K562 (cell line): Measurements from ENCODE around the gene AGPAT1. TPM values are rescaled to one million over a fixed set of nuclear protein-coding genes. Genes with fewer than 3 reads are reported as not detected.

ENCODE experiments used
- ATAC-seq: fragments of 200-7000 bp; cut with Tn5 transposase; 3 replicates; pipeline ENCODE4 v1.9.1; 2020; ENCODE audit warnings: moderate library complexity
- BruUV-seq: library from RNA; stranded (reverse); fragments of 400-500 nt; replicated peaks from 2 replicates; lab custom pipeline; 2021; lab: Mats Ljungman, UMichigan
- CTCF ChIA-PET: fragments of 300-600 bp; formaldehyde crosslinking; extraction: SDS; loops from one replicate; lab custom pipeline; 2021; ENCODE audit warnings: low intra/inter-chr PET ratio; lab: Yijun Ruan, JAX
- POLR2A ChIA-PET: fragments of 300-600, 350-650 bp; sonication (Branson Sonifier 250); formaldehyde crosslinking; extraction: SDS; loops from one replicate; lab custom pipeline; 2021; ENCODE audit warnings: antibody characterized with exemption, inconsistent platforms; lab: Yijun Ruan, JAX
- DNase-seq, 4 experiments: peaks; one replicate each; pipeline versions ENCODE4 v3.0.0 to v3.0.0-alpha.2; 2011 to 2018; ENCODE audit warnings: low spot score in 3 of 4, mixed read lengths in 3 of 4; ENCODE audit errors: extremely low read depth in 1 of 4
- FAIRE-seq: peaks from 2 replicates; lab custom pipeline; 2011; peaks lifted over from hg19 to GRCh38; lab: Jason Lieb, UNC
- H2AFZ ChIP-seq: 2 replicates; pipeline ENCODE4 v1.6.0; 2011; ENCODE audit warnings: low read depth, low read length, control low read depth, inconsistent platforms
- H3K27ac ChIP-seq: fragments of 200-600 bp; 3 replicates; pipeline ENCODE4 v1.8.0; 2011; ENCODE audit warnings: low read depth, mild to moderate bottlenecking, control low read depth, inconsistent platforms, low read length, moderate library complexity, mixed read lengths; ENCODE audit errors: extremely low read depth
- H3K27me3 ChIP-seq, 2 experiments: fragments of 300-600 bp in 1 of 2; 2 replicates in 1 of 2; 3 replicates in 1 of 2; pipeline versions ENCODE4 v1.6.0 to v1.8.0; 2011; ENCODE audit warnings: inconsistent platforms in 2 of 2, low read length in 2 of 2, mild to moderate bottlenecking in 1 of 2, mixed read lengths in 1 of 2, moderate library complexity in 1 of 2; ENCODE audit not compliant: control insufficient read depth in 2 of 2, insufficient read depth in 2 of 2
- H3K36me3 ChIP-seq: fragments of 300-600 bp; 3 replicates; pipeline ENCODE4 v1.8.0; 2011; ENCODE audit warnings: mild to moderate bottlenecking, low read length, inconsistent platforms; ENCODE audit not compliant: control insufficient read depth, insufficient read depth
- H3K4me1 ChIP-seq, 2 experiments: fragments of 200-600 bp in 1 of 2; replicated peaks in 1 of 2; 2 replicates in 1 of 2; 3 replicates in 1 of 2; pipeline versions ENCODE4 v1.5.1 to v1.8.0; 2011; ENCODE audit warnings: inconsistent platforms in 2 of 2, low read length in 2 of 2, mild to moderate bottlenecking in 1 of 2, mixed read lengths in 1 of 2, moderate library complexity in 1 of 2; ENCODE audit not compliant: control insufficient read depth in 2 of 2, insufficient read depth in 2 of 2
- H3K4me2 ChIP-seq: 2 replicates; pipeline ENCODE4 v1.6.1; 2011; ENCODE audit warnings: low read length, control low read depth, inconsistent platforms, mixed read lengths; ENCODE audit not compliant: insufficient read depth
- H3K4me3 ChIP-seq: fragments of 200-600 bp; sonication (generic), shearing (Covaris generic); 2 replicates; pipeline ENCODE4 v1.5.1; 2016; ENCODE audit warnings: control low read depth, inconsistent platforms
- H3K79me2 ChIP-seq: fragments of 200-600 bp; 3 replicates; pipeline ENCODE4 v1.8.0; 2011; ENCODE audit warnings: low read length, inconsistent platforms; ENCODE audit not compliant: control insufficient read depth, insufficient read depth
- H3K9ac ChIP-seq, 2 experiments: 2 replicates each; pipeline versions ENCODE4 v1.6.0 to v1.6.1; 2011; ENCODE audit warnings: low read depth in 2 of 2, low read length in 2 of 2, control low read depth in 1 of 2, inconsistent platforms in 1 of 2, mild to moderate bottlenecking in 1 of 2, mixed read lengths in 1 of 2; ENCODE audit not compliant: insufficient read depth in 1 of 2
- H3K9me1 ChIP-seq: one replicate; pipeline ENCODE4 v1.6.0; 2011; ENCODE audit warnings: inconsistent platforms, mild to moderate bottlenecking, low read length, moderate library complexity; ENCODE audit not compliant: control insufficient read depth, insufficient read depth
- H3K9me3 ChIP-seq: replicated peaks from 2 replicates; pipeline ENCODE4 v1.5.1; 2011; ENCODE audit warnings: low read depth, low read length, inconsistent platforms; ENCODE audit not compliant: control insufficient read depth, insufficient read depth
- H4K20me1 ChIP-seq: replicated peaks from 2 replicates; pipeline ENCODE4 v1.6.1; 2011; ENCODE audit warnings: low read length, inconsistent platforms, mixed read lengths; ENCODE audit not compliant: control insufficient read depth, insufficient read depth
- BRF1 ChIP-seq: IDR thresholded peaks from 3 replicates; pipeline ENCODE4 v1.6.1; 2011; ENCODE audit warnings: borderline replicate concordance, mild to moderate bottlenecking; ENCODE audit not compliant: insufficient read length; ENCODE audit errors: extremely low read depth
- BRF2 ChIP-seq: IDR thresholded peaks from 3 replicates; pipeline ENCODE4 v1.6.1; 2011; ENCODE audit warnings: borderline replicate concordance, mild to moderate bottlenecking; ENCODE audit not compliant: insufficient read length, insufficient read depth
- CBX8 ChIP-seq: fragments of 200-600 bp; sonication (generic); IDR thresholded peaks from 2 replicates; pipeline ENCODE4 v1.6.1; 2012; ENCODE audit warnings: borderline replicate concordance, mixed run types, low read depth, mild to moderate bottlenecking, moderate library complexity, mixed read lengths, low read length, control low read depth, inconsistent platforms; ENCODE audit not compliant: poor library complexity, severe bottlenecking; ENCODE audit errors: extremely low read depth
- MAFF ChIP-seq: IDR thresholded peaks from 2 replicates; pipeline ENCODE4 v1.6.1; 2012; ENCODE audit warnings: low read length, improper control_type of control experiment
- SPI1 ChIP-seq: IDR thresholded peaks from 2 replicates; pipeline ENCODE4 v1.6.1; 2011; ENCODE audit warnings: low read depth, low read length, control low read depth, borderline replicate concordance
- ZC3H8 ChIP-seq: fragments of 450-650 bp; IDR thresholded peaks from 2 replicates; pipeline ENCODE4 v1.6.1; 2017
- ZNF395 ChIP-seq: fragments of 200-800 bp; sonication (Bioruptor generic); IDR thresholded peaks from 2 replicates; pipeline ENCODE4 v1.6.1; 2017; ENCODE audit warnings: missing genetic modification characterization, missing compliant biosample characterization
- WGBS: fragments of 100-300 bp; shearing (Covaris generic); methylation state at CpG from one replicate; pipeline ENCODE4 v1.1.6; 2016; ENCODE audit warnings: low coverage, mixed read lengths; ENCODE audit not compliant: insufficient coverage; ENCODE audit errors: missing lambda C conversion rate; 5-methylcytosine and 5-hydroxymethylcytosine counted together
- in situ Hi-C: fragments of 300-500 bp; cut with MboI; formaldehyde crosslinking; loops from 4 replicates; pipeline ENCODE4 v1.15.0; 2018; ENCODE audit warnings: inconsistent platforms, mixed read lengths
- intact Hi-C: fragments of 100-400 bp; cut with micrococcal nuclease; formaldehyde crosslinking; loops from 2 replicates; pipeline ENCODE4 v1.14.2; 2022
- polyA plus RNA-seq, 8 experiments: library from polyadenylated mRNA; depleted of rRNA in 4 of 8; stranded (reverse) in 5 of 8; unstranded in 3 of 8; fragments of >200 nt; fragmentation: Nextera tagmentation in 2 of 8; fragmentation: Illumina TruSeq in 1 of 8; extraction: Ambion mirVana in 2 of 8; extraction: Trizol in 1 of 8; gene quantifications; 2 replicates each; pipeline versions ENCODE4 v1.2.1 to v1.2.3, GENCODE V29; 2011 to 2014; ENCODE audit warnings: inconsistent platforms in 1 of 8, missing spikeins in 1 of 8
- total RNA-seq, 7 experiments: library from RNA; depleted of rRNA in 6 of 7; stranded (reverse); fragments of >200 nt in 6 of 7; fragmentation: Illumina TruSeq in 2 of 7; extraction: Trizol in 2 of 7; gene quantifications; 2 replicates each; pipeline versions ENCODE4 v1.2.1 to v1.2.3, GENCODE V29; 2011 to 2021; ENCODE audit warnings: low replicate concordance in 1 of 7
- TF ChIP-seq, protein P1 (sequence below), 2 experiments: fragments of 450-650 bp; IDR thresholded peaks; 2 replicates each; pipeline ENCODE4 v1.6.1; 2016

Gene AGPAT1
- total and polyA plus RNA-seq, 9 of the 15 experiments (the other 6 are each of a cell fraction or from before 2014, with no cell fraction given) = 37.9 to 176 (median 69.4) TPM

DNA sequence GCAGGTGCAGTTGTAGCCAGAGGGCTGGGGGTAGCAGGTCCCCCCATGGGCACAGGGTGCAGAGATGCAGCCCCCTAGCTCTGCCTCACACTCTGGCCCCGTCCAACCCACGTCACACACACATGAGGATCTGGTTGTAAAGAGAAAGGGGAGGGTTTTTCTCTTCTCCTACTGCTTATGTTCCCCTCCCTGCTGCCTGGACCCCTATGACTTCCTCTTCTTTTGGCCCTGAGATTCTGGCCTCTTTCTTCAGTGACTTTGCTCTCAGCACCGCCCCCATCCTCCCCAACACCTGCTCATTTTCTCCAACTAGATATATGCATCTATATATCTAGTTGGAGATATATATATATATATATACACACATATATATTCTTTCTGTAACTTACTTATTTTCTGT lies 38.2 kb upstream of the AGPAT1 start:
- no TSS peak for BruUV-seq
- H3K4me1 ChIP-seq = peaks cover 10 to 18% of the 10 kb centered on the region in 2 experiments; a peak in 4 of 5 replicates
- H3K4me2 ChIP-seq = no peak overlapping the region
- ATAC-seq (no peak), FAIRE-seq (no peak), DNase-seq (no peak)
- POLR2A ChIA-PET = interaction anchor here (0.6 to 0.8 kb wide), 2 partner anchors 24 to 264 kb away, joined by 3 read pairs; partner anchors contain the start of gene PBX2
- no peak overlapping the region for H3K4me3 ChIP-seq
- in situ Hi-C loops = no loop called here
- H3K27ac ChIP-seq = no peak overlapping the region
- H3K27me3 ChIP-seq = peaks cover under 1 to 19% of the 10 kb centered on the region in 2 experiments; a peak in 2 of 5 replicates
- no peak overlapping the region for H2AFZ ChIP-seq
- no peaks in the 10 kb centered on the region for H4K20me1 ChIP-seq
- peak overlapping the region in 1 of 2 experiments; percentile 31; a peak in 1 of 4 replicates for H3K9ac ChIP-seq
- no peaks in the 10 kb centered on the region for H3K79me2 ChIP-seq
- WGBS = 9% methylated on average over 3 of the region's 3 CpGs
- no peaks in the 10 kb centered on the region for H3K36me3 ChIP-seq
- no peaks in the 10 kb centered on the region for H3K9me1 ChIP-seq
- no peaks in the 10 kb centered on the region for H3K9me3 ChIP-seq
- CTCF ChIA-PET = no interaction called here
- TF ChIP-seq, protein P1, sequence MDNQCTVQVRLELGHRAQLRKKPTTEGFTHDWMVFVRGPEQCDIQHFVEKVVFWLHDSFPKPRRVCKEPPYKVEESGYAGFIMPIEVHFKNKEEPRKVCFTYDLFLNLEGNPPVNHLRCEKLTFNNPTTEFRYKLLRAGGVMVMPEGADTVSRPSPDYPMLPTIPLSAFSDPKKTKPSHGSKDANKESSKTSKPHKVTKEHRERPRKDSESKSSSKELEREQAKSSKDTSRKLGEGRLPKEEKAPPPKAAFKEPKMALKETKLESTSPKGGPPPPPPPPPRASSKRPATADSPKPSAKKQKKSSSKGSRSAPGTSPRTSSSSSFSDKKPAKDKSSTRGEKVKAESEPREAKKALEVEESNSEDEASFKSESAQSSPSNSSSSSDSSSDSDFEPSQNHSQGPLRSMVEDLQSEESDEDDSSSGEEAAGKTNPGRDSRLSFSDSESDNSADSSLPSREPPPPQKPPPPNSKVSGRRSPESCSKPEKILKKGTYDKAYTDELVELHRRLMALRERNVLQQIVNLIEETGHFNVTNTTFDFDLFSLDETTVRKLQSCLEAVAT (IDR thresholded peaks at IDR 0.05) = no peak
- no peak for TF ChIP-seq ZNF395 (CRISPR knock-in tag)
- TF ChIP-seq MAFF = no peak
- TF ChIP-seq ZC3H8 = no peak
- TF ChIP-seq BRF2 = no peak
- TF ChIP-seq CBX8 = no peak
- peak; percentile 59; the same call in 1 of the 2 replicates for TF ChIP-seq SPI1
- TF ChIP-seq BRF1 = no peak
- intact Hi-C loops = no loop called here
